OCI-M2 (cell line): ENCODE data around the gene IRF5.
"Not testable (repeated sequence)": the region's sequence is repeated elsewhere in the genome, so short reads cannot be mapped to it uniquely, and the experiment has no call there.

Experiments
- DNase-seq: peaks from one replicate; lab custom pipeline; 2025; ENCODE audit not compliant: unreplicated experiment; lab: John Stamatoyannopoulos, UW

The IRF5 gene

GRCh38 chr7:128938544-128939074, 882 bp downstream of the IRF5 start:
- DNase-seq, result no peak

- no peak for DNase-seq
Measured at GRCh38 chr7:128939075-128939860, 1.5 kb downstream of the IRF5 start.

DNA sequence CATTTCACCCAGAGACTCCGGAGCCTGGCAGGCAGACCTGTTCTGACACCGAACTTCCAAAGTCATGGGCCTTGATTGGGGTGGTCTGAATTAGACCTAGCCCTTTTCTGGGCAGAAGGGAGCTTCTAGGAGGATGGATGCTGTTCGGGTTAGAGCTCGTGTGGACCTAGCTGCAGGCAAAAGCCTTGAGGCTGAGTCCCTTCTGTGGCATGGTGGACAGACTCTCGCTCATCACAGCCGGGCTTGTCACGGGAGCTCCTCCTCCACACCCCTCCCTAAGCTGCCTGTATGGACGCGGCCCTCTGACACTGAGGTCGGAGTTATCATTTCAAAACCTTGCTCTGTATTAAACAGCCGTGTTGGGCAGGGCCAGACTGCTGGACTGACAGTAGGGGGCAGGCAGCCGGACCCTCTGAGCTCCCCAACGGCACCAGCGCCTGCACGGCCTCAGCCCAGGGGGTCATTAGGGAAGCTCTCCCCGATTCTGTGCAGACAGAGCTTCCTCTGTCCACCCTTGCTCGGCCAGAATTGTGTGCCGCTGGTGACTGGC, 2.2 kb downstream of the IRF5 start:
- DNase-seq, result no peak

GRCh38 chr7:128940494-128941322, 3.0 kb downstream of the IRF5 start:
- no peak for DNase-seq

- no peak for DNase-seq
Measured at GRCh38 chr7:128941323-128941890, 3.7 kb downstream of the IRF5 start.

DNA sequence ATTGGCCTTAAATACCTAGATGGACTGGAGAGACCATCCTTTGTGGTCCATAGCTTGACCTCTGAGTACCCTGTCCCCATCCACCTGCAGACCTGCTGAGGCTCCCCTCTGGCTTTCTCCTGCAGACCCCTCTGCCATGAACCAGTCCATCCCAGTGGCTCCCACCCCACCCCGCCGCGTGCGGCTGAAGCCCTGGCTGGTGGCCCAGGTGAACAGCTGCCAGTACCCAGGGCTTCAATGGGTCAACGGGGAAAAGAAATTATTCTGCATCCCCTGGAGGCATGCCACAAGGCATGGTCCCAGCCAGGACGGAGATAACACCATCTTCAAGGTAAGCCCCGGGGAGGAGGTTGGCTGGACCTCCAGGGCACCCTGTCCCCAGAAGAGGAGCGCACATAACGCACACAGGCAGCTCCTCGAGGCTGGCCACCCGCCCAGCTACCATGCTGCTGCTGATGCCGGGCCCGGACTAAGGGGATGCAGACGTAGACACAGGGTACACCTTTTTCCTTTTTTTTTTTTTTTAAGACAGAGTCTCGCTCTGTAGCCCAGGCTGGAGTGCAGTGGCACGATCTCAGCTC, 4.3 kb downstream of the IRF5 start:
- DNase-seq, result no peak

DNA sequence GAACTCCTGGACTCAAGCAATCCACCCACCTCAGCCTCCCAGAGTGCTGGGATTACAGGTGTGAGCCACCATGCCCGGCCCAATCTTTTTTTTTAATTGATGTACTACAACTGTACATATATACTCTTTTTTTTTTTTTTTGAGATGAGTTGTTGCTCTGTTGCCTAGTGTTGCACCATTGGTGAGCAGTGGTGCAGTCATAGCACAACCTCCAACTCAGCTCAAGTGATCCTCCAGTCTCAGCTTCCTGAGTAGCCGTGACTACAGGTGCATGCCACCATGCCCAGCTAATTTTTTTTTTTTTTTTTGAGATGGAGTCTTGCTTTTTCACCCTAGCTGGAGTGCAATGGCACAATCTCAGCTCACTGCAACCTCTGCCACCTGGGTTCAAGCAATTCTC, 5.5 kb downstream of the IRF5 start:
- not testable (repeated sequence) for DNase-seq

- no peak for DNase-seq
Measured at GRCh38 chr7:128944487-128945236, 6.9 kb downstream of the IRF5 start.

DNA sequence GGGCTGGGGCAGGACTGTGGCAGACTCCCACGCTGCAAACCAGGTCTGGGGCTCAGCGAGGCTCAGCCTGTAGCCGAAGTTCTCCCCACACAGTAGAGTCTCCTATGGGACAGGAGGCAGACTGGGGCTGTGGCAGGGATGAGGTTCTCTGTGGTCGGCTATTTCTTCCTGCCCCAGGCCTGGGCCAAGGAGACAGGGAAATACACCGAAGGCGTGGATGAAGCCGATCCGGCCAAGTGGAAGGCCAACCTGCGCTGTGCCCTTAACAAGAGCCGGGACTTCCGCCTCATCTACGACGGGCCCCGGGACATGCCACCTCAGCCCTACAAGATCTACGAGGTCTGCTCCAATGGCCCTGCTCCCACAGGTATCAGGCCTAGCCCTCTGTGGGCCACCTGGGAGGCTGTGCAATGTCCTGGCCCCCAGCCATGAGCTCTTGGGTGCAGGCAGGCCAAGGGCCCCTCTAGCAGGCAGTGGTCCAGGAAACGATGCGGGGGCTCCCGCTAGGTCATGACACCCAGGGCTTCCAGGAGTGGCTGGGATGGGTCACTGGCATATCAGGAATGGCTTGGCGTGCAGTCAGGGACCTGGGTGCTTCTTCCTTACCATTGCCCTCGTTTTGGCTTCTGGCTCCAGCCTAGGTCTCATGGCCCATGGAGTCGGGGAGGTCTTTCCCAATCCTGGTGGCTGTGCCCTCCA, 8.1 kb downstream of the IRF5 start:
- DNase-seq, result no peak

- DNase-seq, result no peak
Measured at GRCh38 chr7:128946936-128947830, 9.5 kb downstream of the IRF5 start.

DNA sequence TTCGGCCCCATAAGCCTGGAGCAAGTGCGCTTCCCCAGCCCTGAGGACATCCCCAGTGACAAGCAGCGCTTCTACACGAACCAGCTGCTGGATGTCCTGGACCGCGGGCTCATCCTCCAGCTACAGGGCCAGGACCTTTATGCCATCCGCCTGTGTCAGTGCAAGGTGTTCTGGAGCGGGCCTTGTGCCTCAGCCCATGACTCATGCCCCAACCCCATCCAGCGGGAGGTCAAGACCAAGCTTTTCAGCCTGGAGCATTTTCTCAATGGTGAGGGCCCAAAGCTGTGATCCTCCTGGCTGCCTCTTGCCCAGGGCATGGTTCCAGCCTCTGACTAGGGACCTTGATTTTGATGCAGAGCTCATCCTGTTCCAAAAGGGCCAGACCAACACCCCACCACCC, 10.1 kb downstream of the IRF5 start:
- DNase-seq, result no peak

- DNase-seq, result no peak
Measured at GRCh38 chr7:128948312-128948973, 10.7 kb downstream of the IRF5 start.

DNA sequence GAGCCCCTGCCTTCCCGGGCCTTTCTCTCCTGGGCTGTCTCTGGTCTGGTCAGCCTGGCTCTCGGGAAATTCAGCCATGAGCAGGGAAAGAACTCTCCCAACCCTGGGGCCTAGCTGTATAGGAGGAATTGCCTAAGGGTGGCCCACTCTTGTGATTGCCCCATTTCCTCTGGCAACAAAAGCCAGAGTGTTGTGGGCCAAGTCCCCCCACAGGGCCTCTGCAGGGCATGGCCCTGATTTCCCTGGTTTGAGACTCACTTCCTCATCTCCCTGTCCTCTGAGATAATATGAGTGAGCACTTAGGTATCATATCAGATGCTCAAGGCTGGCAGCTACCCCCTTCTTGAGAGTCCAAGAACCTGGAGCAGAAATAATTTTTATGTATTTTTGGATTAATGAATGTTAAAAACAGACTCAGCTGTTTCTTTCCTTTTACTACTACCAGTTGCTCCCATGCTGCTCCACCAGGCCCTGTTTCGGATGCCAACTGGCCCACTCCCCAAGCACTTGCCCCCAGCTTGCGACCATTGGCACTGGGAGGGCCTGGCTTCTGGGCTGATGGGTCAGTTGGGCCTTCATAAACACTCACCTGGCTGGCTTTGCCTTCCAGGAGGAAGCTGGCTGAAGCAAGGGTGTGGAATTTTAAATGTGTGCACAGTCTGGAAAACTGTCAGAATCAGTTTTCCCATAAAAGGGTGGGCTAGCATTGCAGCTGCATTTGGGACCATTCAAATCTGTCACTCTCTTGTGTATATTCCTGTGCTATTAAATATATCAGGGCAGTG, 11.4 kb downstream of the IRF5 start:
- no peak for DNase-seq

DNA sequence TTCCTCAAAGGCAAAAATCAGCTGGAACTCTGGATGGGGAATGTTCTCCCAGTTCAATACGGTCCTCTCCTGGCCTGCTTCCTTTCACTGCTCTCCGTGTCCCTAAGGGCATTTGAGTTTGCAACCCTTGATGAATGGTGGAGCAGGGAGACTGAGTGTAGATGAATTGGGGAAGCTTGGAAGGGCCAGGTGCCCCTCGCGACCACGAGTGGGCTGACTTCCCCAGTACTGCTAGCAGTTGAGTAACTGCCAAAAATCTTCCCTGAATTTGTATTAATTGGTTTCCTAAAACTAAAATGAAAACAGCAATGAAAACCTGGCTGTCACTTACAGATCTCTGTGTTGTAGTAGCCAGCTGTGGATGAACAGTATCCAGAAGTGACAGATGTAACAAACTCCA, 13.6 kb downstream of the IRF5 start:
- no peak for DNase-seq

DNA sequence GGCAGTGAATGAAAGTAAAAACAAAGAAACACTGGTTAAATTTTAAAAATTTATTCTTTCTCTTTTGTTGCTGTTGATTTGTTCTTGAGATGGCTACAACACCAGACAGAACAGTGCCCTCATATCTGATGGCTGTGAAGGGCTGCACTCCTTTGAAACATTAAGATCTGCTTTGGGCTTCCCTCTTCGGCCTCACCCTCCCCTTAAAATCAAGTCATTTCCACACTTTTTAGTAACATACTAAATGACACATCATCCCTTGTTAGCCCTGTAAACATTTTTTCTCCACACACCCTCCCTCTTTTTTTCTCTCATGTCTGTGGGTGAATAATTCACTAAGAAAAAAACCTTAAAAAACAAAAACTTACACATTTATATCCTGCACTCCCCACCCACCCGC, 16.4 kb downstream of the IRF5 start:
- DNase-seq, result no peak

GRCh38 chr7:128954830-128955802, 17.4 kb downstream of the IRF5 start:
- no peak for DNase-seq
